Kidney epithelial cell (primary cell): ENCODE measurements around the gene ZNF804B. TPM values are rescaled to one million over a fixed set of nuclear protein-coding genes. Genes with fewer than 3 reads are reported as not detected.

Experiments used
- DNase-seq: peaks from one replicate; pipeline ENCODE4 v3.0.0-alpha.2; 2010; ENCODE audit warnings: low read depth
- H3K27me3 ChIP-seq: 2 replicates; pipeline ENCODE4 v1.6.0; 2011; ENCODE audit warnings: low read length; ENCODE audit not compliant: control insufficient read depth, insufficient read depth
- H3K36me3 ChIP-seq: 2 replicates; pipeline ENCODE4 v1.5.1; 2011; ENCODE audit warnings: low read length; ENCODE audit not compliant: control insufficient read depth, insufficient read depth
- H3K4me3 ChIP-seq: 2 replicates; pipeline ENCODE4 v1.5.1; 2011; ENCODE audit warnings: low read depth, mild to moderate bottlenecking, control low read depth, low read length
- total RNA-seq: library from RNA; depleted of rRNA; stranded (reverse); fragments of >200 nt; gene quantifications from 2 replicates; pipeline ENCODE4 v1.2.3, GENCODE V29; 2015
- TF ChIP-seq, protein P1 (sequence below): IDR thresholded peaks from 2 replicates; pipeline ENCODE4 v1.5.1; 2011; ENCODE audit warnings: mild to moderate bottlenecking, moderate library complexity, low read length, control low read depth, inconsistent platforms; ENCODE audit not compliant: insufficient read depth, poor library complexity, severe bottlenecking

The ZNF804B gene
- total RNA-seq, 1 donor from 2014 or later = not detected

DNA sequence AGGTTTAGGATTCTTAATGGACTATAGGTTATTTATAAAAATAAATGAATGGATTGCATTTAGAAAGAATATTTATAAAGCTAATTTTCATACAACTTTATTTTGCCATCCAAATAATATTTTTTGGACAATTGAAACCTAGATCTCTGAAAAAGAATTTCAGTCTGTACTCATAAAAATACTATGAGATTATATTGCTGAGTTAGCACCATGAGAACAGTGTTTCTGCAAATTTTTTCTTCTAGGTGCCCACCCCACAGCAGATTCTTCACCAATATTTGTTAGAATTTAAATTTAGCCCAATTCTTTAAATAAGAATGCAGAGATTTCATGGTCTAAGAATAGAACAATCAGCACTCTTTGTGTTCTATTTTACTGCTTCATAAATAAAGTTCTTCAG is 121.6 kb downstream of the ZNF804B start:
- TF ChIP-seq, protein P1, sequence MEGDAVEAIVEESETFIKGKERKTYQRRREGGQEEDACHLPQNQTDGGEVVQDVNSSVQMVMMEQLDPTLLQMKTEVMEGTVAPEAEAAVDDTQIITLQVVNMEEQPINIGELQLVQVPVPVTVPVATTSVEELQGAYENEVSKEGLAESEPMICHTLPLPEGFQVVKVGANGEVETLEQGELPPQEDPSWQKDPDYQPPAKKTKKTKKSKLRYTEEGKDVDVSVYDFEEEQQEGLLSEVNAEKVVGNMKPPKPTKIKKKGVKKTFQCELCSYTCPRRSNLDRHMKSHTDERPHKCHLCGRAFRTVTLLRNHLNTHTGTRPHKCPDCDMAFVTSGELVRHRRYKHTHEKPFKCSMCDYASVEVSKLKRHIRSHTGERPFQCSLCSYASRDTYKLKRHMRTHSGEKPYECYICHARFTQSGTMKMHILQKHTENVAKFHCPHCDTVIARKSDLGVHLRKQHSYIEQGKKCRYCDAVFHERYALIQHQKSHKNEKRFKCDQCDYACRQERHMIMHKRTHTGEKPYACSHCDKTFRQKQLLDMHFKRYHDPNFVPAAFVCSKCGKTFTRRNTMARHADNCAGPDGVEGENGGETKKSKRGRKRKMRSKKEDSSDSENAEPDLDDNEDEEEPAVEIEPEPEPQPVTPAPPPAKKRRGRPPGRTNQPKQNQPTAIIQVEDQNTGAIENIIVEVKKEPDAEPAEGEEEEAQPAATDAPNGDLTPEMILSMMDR = no peak
- Histone ChIP-seq H3K27me3 (no peaks in the 10 kb centered on the region), H3K36me3 (no peaks in the 10 kb centered on the region), H3K4me3 (no peak overlapping the region)
- no peak for DNase-seq

DNA sequence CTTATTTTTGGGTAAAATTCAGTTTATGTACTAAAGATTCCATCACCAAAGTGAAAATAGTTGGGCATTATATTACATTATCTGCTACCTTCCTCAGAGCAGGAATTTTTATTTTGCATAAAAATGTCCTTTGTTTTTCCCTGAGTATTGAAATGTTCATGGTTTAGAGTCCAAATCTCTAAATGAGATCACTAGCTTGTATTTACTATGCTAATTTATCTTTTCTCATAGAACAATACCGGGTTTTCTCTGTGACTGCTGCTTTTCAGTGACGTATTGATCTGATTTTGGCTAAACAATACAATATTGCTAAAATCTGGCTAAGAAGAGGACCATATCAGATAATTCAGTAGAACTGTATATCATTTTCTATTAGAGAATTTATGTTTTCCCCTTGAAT is 125.6 kb downstream of the ZNF804B start:
- H3K36me3 ChIP-seq = no peaks in the 10 kb centered on the region
- no peak overlapping the region for H3K4me3 ChIP-seq
- H3K27me3 ChIP-seq = no peaks in the 10 kb centered on the region
- DNase-seq = no peak
- TF ChIP-seq, protein P1 = no peak

DNA sequence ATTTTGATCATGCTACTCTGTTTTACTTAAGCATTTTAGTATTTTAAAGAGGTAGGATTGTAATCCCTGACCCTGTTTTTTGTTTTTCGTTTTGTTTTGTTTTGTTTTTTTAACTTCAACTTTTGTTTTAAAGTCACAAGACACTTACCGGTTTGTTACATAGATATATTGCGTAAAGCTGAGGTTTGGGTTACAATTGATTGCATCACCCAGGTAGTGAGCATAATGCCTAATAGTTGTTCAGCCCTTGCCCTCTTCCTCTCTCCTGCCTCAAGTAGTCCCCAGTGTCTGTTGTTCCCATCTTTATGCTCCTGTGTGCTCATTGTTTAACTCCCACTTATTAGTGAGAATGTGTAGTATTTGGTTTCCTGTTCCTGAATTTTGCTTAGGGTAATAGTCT is 129.2 kb downstream of the ZNF804B start:
- no peak for DNase-seq

DNA sequence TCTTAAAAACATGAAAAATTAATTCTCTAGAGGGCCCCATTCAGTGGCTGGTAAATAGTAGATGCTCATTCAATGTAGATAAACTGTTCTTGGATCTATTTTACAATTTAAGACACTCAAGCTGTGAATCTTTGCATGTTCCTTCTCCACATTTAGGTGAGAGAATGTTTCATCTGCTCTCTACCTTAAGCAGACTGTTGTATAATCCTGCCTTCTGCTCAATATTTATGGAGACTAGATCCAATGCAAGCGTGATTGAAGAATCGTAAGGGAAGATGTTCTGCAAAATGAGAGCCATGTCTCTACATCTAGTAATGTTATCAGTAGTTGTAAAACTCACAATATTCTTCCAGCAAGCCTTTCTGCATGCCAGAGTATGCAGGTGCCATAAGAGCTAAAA is 151.0 kb downstream of the ZNF804B start:
- no peaks in the 10 kb centered on the region for H3K36me3 ChIP-seq
- TF ChIP-seq, protein P1 = no peak
- no peak overlapping the region for H3K4me3 ChIP-seq
- H3K27me3 ChIP-seq = no peaks in the 10 kb centered on the region
- DNase-seq = no peak

More for the DNA sequence above, 129.2 kb downstream of the ZNF804B start:
- TF ChIP-seq, protein P1 = no peak
- no peaks in the 10 kb centered on the region for H3K36me3 ChIP-seq
- no peaks in the 10 kb centered on the region for H3K27me3 ChIP-seq
- H3K4me3 ChIP-seq = no peak overlapping the region

DNA sequence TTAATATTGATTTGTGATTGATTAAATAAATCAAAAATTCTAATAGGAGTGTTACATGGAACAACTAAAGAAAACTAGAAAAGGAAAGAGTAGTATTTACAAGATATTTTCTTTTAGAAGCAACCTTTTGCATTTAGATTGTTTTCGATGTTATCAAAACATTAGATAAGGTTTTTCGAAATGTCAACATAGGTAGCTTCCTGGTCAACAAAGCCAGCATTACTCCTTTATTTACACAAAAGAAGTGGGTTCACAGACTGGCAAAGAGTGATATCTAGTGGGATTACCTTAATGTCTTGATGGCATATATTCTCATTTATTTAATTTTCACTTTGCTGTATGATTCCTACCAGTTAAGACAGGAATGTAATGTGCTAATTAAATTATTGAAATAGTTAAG is 153.4 kb downstream of the ZNF804B start:
- no peak for DNase-seq
- TF ChIP-seq, protein P1 = no peak
- Histone ChIP-seq H3K27me3 (no peaks in the 10 kb centered on the region), H3K36me3 (no peaks in the 10 kb centered on the region), H3K4me3 (no peak overlapping the region)

DNA sequence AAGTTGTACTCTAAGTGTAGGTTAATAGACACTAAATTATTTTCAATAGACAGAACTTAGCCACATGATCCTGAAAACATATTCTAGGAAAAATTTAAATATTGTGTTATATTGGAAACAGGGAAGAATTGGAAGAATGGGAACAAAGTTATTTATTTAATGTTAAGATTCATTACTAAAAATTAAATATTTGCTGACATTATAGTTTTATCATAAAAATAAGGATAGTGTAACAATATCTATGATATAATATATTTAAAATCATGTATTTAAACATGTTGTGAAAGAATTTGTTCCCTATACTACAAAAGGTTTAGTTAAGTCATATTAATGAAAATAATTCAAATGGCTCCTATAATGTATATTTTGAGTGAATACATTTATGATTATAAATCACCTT is 156.1 kb downstream of the ZNF804B start:
- DNase-seq = no peak
- Histone ChIP-seq H3K36me3 (no peaks in the 10 kb centered on the region), H3K4me3 (no peak overlapping the region), H3K27me3 (no peaks in the 10 kb centered on the region)
- TF ChIP-seq, protein P1 = no peak
